IPS-20b (cell line): ENCODE results near the gene TUB.

ENCODE experiments used
- H3K27ac ChIP-seq: one replicate; pipeline ENCODE4 v1.5.1; 2013; ENCODE audit warnings: low read length
- H3K27me3 ChIP-seq: 2 replicates; pipeline ENCODE4 v1.6.1; 2013; ENCODE audit warnings: mild to moderate bottlenecking, low read length, inconsistent platforms; ENCODE audit not compliant: insufficient read depth
- H3K36me3 ChIP-seq: 2 replicates; pipeline ENCODE4 v1.6.1; 2013; ENCODE audit warnings: low read depth, mild to moderate bottlenecking, inconsistent platforms, low read length, moderate library complexity; ENCODE audit not compliant: insufficient read depth
- H3K4me1 ChIP-seq: 2 replicates; pipeline ENCODE4 v1.6.1; 2013; ENCODE audit warnings: mild to moderate bottlenecking, control low read depth, inconsistent platforms, low read length, moderate library complexity; ENCODE audit not compliant: insufficient read depth
- H3K4me3 ChIP-seq: 2 replicates; pipeline ENCODE4 v1.5.1; 2013; ENCODE audit warnings: mild to moderate bottlenecking, low read length, inconsistent platforms
- H3K9ac ChIP-seq: 2 replicates; pipeline ENCODE4 v1.6.1; 2013; ENCODE audit warnings: low read depth, mild to moderate bottlenecking, inconsistent platforms, low read length, moderate library complexity
- H3K9me3 ChIP-seq: 2 replicates; pipeline ENCODE4 v1.6.1; 2013; ENCODE audit warnings: mild to moderate bottlenecking, low read depth, low read length, inconsistent platforms; ENCODE audit not compliant: insufficient read depth

TUB gene

GRCh38 chr11:8097062-8097461 is 16.1 kb downstream of the TUB start:
- Histone ChIP-seq H3K27ac (no peak overlapping the region), H3K4me3 (no peak overlapping the region), H3K36me3 (peaks cover 55% of the 10 kb centered on the region)

GRCh38 chr11:8097468-8097867 is 16.5 kb downstream of the TUB start:
- H3K4me1 ChIP-seq = no peaks in the 10 kb centered on the region
- no peak overlapping the region for H3K4me3 ChIP-seq
- H3K9me3 ChIP-seq = no peaks in the 10 kb centered on the region
- peaks cover 59% of the 10 kb centered on the region for H3K36me3 ChIP-seq
- H3K9ac ChIP-seq = no peak overlapping the region
- H3K27ac ChIP-seq = no peak overlapping the region
- H3K27me3 ChIP-seq = no peaks in the 10 kb centered on the region

More at GRCh38 chr11:8097062-8097461, 16.1 kb downstream of the TUB start:
- no peaks in the 10 kb centered on the region for H3K9me3 ChIP-seq
- no peak overlapping the region for H3K9ac ChIP-seq
- no peaks in the 10 kb centered on the region for H3K4me1 ChIP-seq
- no peaks in the 10 kb centered on the region for H3K27me3 ChIP-seq

- Histone ChIP-seq H3K9ac (no peak overlapping the region), H3K27ac (no peak overlapping the region), H3K4me1 (no peaks in the 10 kb centered on the region), H3K36me3 (peaks cover 61% of the 10 kb centered on the region), H3K4me3 (no peak overlapping the region), H3K27me3 (no peaks in the 10 kb centered on the region), H3K9me3 (no peaks in the 10 kb centered on the region)
Observed at GRCh38 chr11:8097926-8098325, 16.9 kb downstream of the TUB start.

- H3K27me3 ChIP-seq = no peaks in the 10 kb centered on the region
- H3K36me3 ChIP-seq = peaks cover 66% of the 10 kb centered on the region
- no peaks in the 10 kb centered on the region for H3K4me1 ChIP-seq
- no peaks in the 10 kb centered on the region for H3K9me3 ChIP-seq
- H3K27ac ChIP-seq = no peak overlapping the region
- no peak overlapping the region for H3K4me3 ChIP-seq
- no peak overlapping the region for H3K9ac ChIP-seq
Observed at GRCh38 chr11:8098361-8098760, 17.4 kb downstream of the TUB start.

- Histone ChIP-seq H3K27ac (no peak overlapping the region), H3K4me3 (no peak overlapping the region), H3K4me1 (no peaks in the 10 kb centered on the region), H3K27me3 (no peaks in the 10 kb centered on the region), H3K36me3 (peaks cover 69% of the 10 kb centered on the region), H3K9me3 (no peaks in the 10 kb centered on the region), H3K9ac (no peak overlapping the region)
Observed at GRCh38 chr11:8098879-8099278, 17.9 kb downstream of the TUB start.

- H3K27me3 ChIP-seq = no peaks in the 10 kb centered on the region
- H3K4me3 ChIP-seq = no peak overlapping the region
- H3K9me3 ChIP-seq = no peaks in the 10 kb centered on the region
- H3K36me3 ChIP-seq = peaks cover 69% of the 10 kb centered on the region
- H3K4me1 ChIP-seq = no peaks in the 10 kb centered on the region
- no peak overlapping the region for H3K27ac ChIP-seq
- H3K9ac ChIP-seq = no peak overlapping the region
Observed at GRCh38 chr11:8099291-8099899, 18.4 kb downstream of the TUB start.

- Histone ChIP-seq H3K9ac (no peak overlapping the region), H3K36me3 (peaks cover 72% of the 10 kb centered on the region), H3K4me3 (no peak overlapping the region)
Observed at GRCh38 chr11:8100158-8100557, 19.1 kb downstream of the TUB start.

GRCh38 chr11:8100605-8101004 is 19.6 kb downstream of the TUB start:
- Histone ChIP-seq H3K9me3 (no peaks in the 10 kb centered on the region), H3K9ac (no peak overlapping the region), H3K36me3 (peaks cover 76% of the 10 kb centered on the region), H3K4me1 (no peaks in the 10 kb centered on the region), H3K4me3 (no peak overlapping the region), H3K27ac (no peak overlapping the region), H3K27me3 (no peaks in the 10 kb centered on the region)

More at GRCh38 chr11:8100158-8100557, 19.1 kb downstream of the TUB start:
- no peaks in the 10 kb centered on the region for H3K27me3 ChIP-seq
- H3K4me1 ChIP-seq = no peaks in the 10 kb centered on the region
- H3K9me3 ChIP-seq = no peaks in the 10 kb centered on the region
- H3K27ac ChIP-seq = no peak overlapping the region

- Histone ChIP-seq H3K4me3 (no peak overlapping the region), H3K9ac (no peak overlapping the region), H3K9me3 (no peaks in the 10 kb centered on the region), H3K4me1 (no peaks in the 10 kb centered on the region), H3K36me3 (peaks cover 84% of the 10 kb centered on the region), H3K27ac (no peak overlapping the region), H3K27me3 (no peaks in the 10 kb centered on the region)
Observed at GRCh38 chr11:8101421-8101820, 20.4 kb downstream of the TUB start.

GRCh38 chr11:8102296-8102915 is 21.4 kb downstream of the TUB start:
- H3K27me3 ChIP-seq = no peaks in the 10 kb centered on the region
- no peaks in the 10 kb centered on the region for H3K9me3 ChIP-seq
- H3K4me3 ChIP-seq = no peak overlapping the region
- H3K36me3 ChIP-seq = peaks cover 84% of the 10 kb centered on the region
- H3K27ac ChIP-seq = no peak overlapping the region
- no peaks in the 10 kb centered on the region for H3K4me1 ChIP-seq
- no peak overlapping the region for H3K9ac ChIP-seq

- Histone ChIP-seq H3K4me1 (no peaks in the 10 kb centered on the region), H3K36me3 (peaks cover 84% of the 10 kb centered on the region), H3K9me3 (no peaks in the 10 kb centered on the region), H3K27ac (no peak overlapping the region), H3K9ac (no peak overlapping the region), H3K27me3 (no peaks in the 10 kb centered on the region), H3K4me3 (no peak overlapping the region)
Observed at GRCh38 chr11:8102965-8103364, 22.0 kb downstream of the TUB start.

- no peaks in the 10 kb centered on the region for H3K9me3 ChIP-seq
- peaks cover 85% of the 10 kb centered on the region for H3K36me3 ChIP-seq
- no peaks in the 10 kb centered on the region for H3K27me3 ChIP-seq
- no peak overlapping the region for H3K9ac ChIP-seq
- H3K27ac ChIP-seq = no peak overlapping the region
- H3K4me3 ChIP-seq = no peak overlapping the region
- no peaks in the 10 kb centered on the region for H3K4me1 ChIP-seq
Observed at GRCh38 chr11:8103909-8104308, 22.9 kb downstream of the TUB start.
